ENCODE measurements around the gene ARF5.

DNA sequence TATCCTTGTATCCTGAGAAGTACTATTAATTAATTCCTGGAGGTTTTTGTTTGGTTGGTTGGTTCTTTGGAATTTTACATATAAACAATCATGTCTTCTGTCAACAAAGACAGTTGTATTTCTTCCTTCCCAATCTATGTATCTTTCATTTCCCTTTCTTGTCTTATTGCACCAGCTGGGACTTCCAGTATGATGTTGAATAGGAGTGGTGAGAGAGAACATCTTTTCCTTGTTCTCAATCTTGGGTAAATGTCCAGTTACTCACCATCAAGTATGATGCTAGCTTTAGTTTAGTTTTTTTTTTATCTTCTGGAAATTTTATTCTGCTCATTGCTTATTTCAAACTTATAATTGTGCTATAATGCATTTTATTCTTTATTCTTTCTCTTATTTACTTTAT is 37.1 kb downstream of the ARF5 start:
- TF ChIP-seq CTCF (IDR thresholded peaks at IDR 0.05; ENCODE audit: borderline replicate concordance, extremely low read depth, low read length, poor library complexity, severe bottlenecking): no peak
- no peak for TF ChIP-seq EZH2 (IDR thresholded peaks at IDR 0.05; ENCODE audit: borderline replicate concordance, low read depth, low read length, severe bottlenecking)

Measured in DND-41 (cell line).